ENCODE results near the gene EHBP1L1. TPM values are rescaled to one million over a fixed set of nuclear protein-coding genes. Genes with fewer than 3 reads are reported as not detected.

EHBP1L1 gene
- total and polyA plus RNA-seq, 12 donors, result 30.8 to 113 (median 53.9) TPM

GRCh38 chr11:65578667-65579066 is 2.8 kb downstream of the EHBP1L1 start:
- Histone ChIP-seq H3K27ac (peak overlapping the region in 4 of 10 donors; percentile 93 to 100 (median 96)), H3K36me3 (peaks cover 0 to 52% (median 18%) of the 10 kb centered on the region in 9 donors), H3K4me3 (no peak overlapping the region), H3K4me1 (peaks cover 19 to 45% (median 39%) of the 10 kb centered on the region in 9 donors), H3K27me3 (no peaks in the 10 kb centered on the region), H3K9me3 (no peaks in the 10 kb centered on the region)
- ATAC-seq (no peak), DNase-seq (no peak)
- WGBS, 2 donors, result 75 to 80% methylated on average over 3 of the region's 3 CpGs
- no peak for TF ChIP-seq CTCF (IDR thresholded peaks at IDR 0.05)
- intact Hi-C loops (cut with DNase I), result loop anchor here in 1 of 10 donors (5.0 kb wide), 1 partner anchor 79 kb away; no protein-coding TSS in a partner anchor

- DNase-seq (no peak), ATAC-seq (no peak)
- Histone ChIP-seq H3K27me3 (no peaks in the 10 kb centered on the region), H3K4me1 (peaks cover 16 to 41% (median 35%) of the 10 kb centered on the region in 9 donors), H3K4me3 (no peak overlapping the region), H3K36me3 (peaks cover 0 to 58% (median 20%) of the 10 kb centered on the region in 9 donors), H3K27ac (no peak overlapping the region), H3K9me3 (no peaks in the 10 kb centered on the region)
- intact Hi-C loops (cut with DNase I), result loop anchor here in 1 of 10 donors (5.0 kb wide), 1 partner anchor 78 kb away; no protein-coding TSS in a partner anchor
- WGBS, 2 donors, result 83 to 84% methylated on average over 4 of the region's 4 CpGs
- no peak for TF ChIP-seq CTCF (IDR thresholded peaks at IDR 0.05)
These were observed 3.4 kb downstream of the EHBP1L1 start for GRCh38 chr11:65579291-65579690.

GRCh38 chr11:65580031-65580692 is 4.3 kb downstream of the EHBP1L1 start:
- H3K9me3 ChIP-seq, result no peaks in the 10 kb centered on the region
- H3K4me1 ChIP-seq, result peaks cover 13 to 33% (median 26%) of the 10 kb centered on the region in 9 donors
- no peak overlapping the region for H3K4me3 ChIP-seq
- peaks cover 0 to 64% (median 22%) of the 10 kb centered on the region in 9 donors for H3K36me3 ChIP-seq
- no peak for TF ChIP-seq CTCF (IDR thresholded peaks at IDR 0.05)
- DNase-seq (no peak), ATAC-seq (no peak)
- intact Hi-C loops (cut with DNase I), result loop anchor here in 1 of 10 donors (10.0 kb wide), 1 partner anchor 45 kb away; no protein-coding TSS in a partner anchor
- no peak overlapping the region for H3K27ac ChIP-seq
- no peaks in the 10 kb centered on the region for H3K27me3 ChIP-seq
- 90 to 94% methylated on average over 19 of the region's 19 CpGs for WGBS, 2 donors

GRCh38 chr11:65580756-65581155 is 4.9 kb downstream of the EHBP1L1 start:
- Histone ChIP-seq H3K27ac (no peak overlapping the region), H3K36me3 (peaks cover 0 to 69% (median 22%) of the 10 kb centered on the region in 9 donors), H3K9me3 (no peaks in the 10 kb centered on the region), H3K4me1 (peaks cover 13 to 32% (median 23%) of the 10 kb centered on the region in 9 donors), H3K27me3 (no peaks in the 10 kb centered on the region), H3K4me3 (no peak overlapping the region)
- intact Hi-C loops (cut with DNase I), result loop anchor here in 1 of 10 donors (10.0 kb wide), 1 partner anchor 46 kb away; no protein-coding TSS in a partner anchor
- ATAC-seq, result no peak
- WGBS, 2 donors, result 95 to 98% methylated on average over 8 of the region's 8 CpGs
- DNase-seq, result no peak
- TF ChIP-seq CTCF (IDR thresholded peaks at IDR 0.05), result no peak
